H1 (cell line): ENCODE measurements around the gene ZFHX2. TPM values are rescaled to one million over a fixed set of nuclear protein-coding genes. Genes with fewer than 3 reads are reported as not detected.

Experiments
- CTCF ChIA-PET: fragments of 300-600 bp; sonication (Branson Sonifier 250); formaldehyde crosslinking; loops from one replicate; lab custom pipeline; 2021; ENCODE audit not compliant: partially characterized antibody; lab: Charles Lee
- POLR2A ChIA-PET: fragments of 300-600 bp; sonication (Branson Sonifier 250); formaldehyde crosslinking; loops from one replicate; lab custom pipeline; 2021; ENCODE audit warnings: inconsistent platforms; ENCODE audit not compliant: partially characterized antibody; lab: Charles Lee
- DNase-seq, 2 experiments: peaks; one replicate each; pipeline versions ENCODE4 v3.0.0 to v3.0.0-alpha.2; 2010 to 2022; ENCODE audit warnings: low spot score in 2 of 2, low read depth in 1 of 2, mixed read lengths in 1 of 2
- FAIRE-seq: peaks from 2 replicates; lab custom pipeline; 2011; peaks lifted over from hg19 to GRCh38; lab: Jason Lieb, UNC
- H2AFZ ChIP-seq: 2 replicates; pipeline ENCODE4 v1.8.1; 2012; ENCODE audit warnings: low read length, inconsistent platforms
- H2AK5ac ChIP-seq: 2 replicates; pipeline ENCODE4 v1.6.1; 2013; ENCODE audit warnings: low read depth, low read length
- H2BK120ac ChIP-seq: replicated peaks from 2 replicates; pipeline ENCODE3; 2013; ENCODE audit warnings: low read depth, low read length, inconsistent platforms
- H2BK12ac ChIP-seq: 2 replicates; pipeline ENCODE4 v1.6.1; 2013; ENCODE audit warnings: low read depth, low read length
- H2BK15ac ChIP-seq: 2 replicates; pipeline ENCODE4 v1.6.1; 2013; ENCODE audit warnings: low read length
- H2BK20ac ChIP-seq: 2 replicates; pipeline ENCODE4 v1.6.1; 2013; ENCODE audit warnings: low read length
- H2BK5ac ChIP-seq: 2 replicates; pipeline ENCODE4 v1.6.1; 2013; ENCODE audit warnings: low read depth, low read length
- H3K14ac ChIP-seq: 2 replicates; pipeline ENCODE4 v1.6.1; 2013; ENCODE audit warnings: inconsistent platforms; ENCODE audit not compliant: insufficient read length
- H3K18ac ChIP-seq: 2 replicates; pipeline ENCODE4 v1.6.1; 2013; ENCODE audit warnings: low read length; ENCODE audit errors: extremely low read depth
- H3K23ac ChIP-seq: 2 replicates; pipeline ENCODE4 v1.6.1; 2013; ENCODE audit warnings: inconsistent platforms; ENCODE audit not compliant: insufficient read length
- H3K23me2 ChIP-seq: 2 replicates; pipeline ENCODE4 v1.6.1; 2013; ENCODE audit warnings: low read depth, low read length
- H3K27ac ChIP-seq: 2 replicates; pipeline ENCODE4 v1.6.1; 2011; ENCODE audit warnings: low read depth, low read length, inconsistent platforms
- H3K27me3 ChIP-seq, 4 experiments: replicated peaks in 1 of 4; 1 replicate in 1 of 4; 2 replicates in 3 of 4; pipeline versions ENCODE4 v1.6.1 to v1.8.1; 2011 to 2013; ENCODE audit warnings: low read length in 3 of 4, mild to moderate bottlenecking in 3 of 4, inconsistent platforms in 2 of 4, mixed read lengths in 2 of 4, moderate library complexity in 1 of 4; ENCODE audit not compliant: control insufficient read depth in 3 of 4, insufficient read depth in 3 of 4; ENCODE audit errors: extremely low read depth in 1 of 4
- H3K36me3 ChIP-seq, 4 experiments: 2 replicates each; pipeline versions ENCODE4 v1.6.1 to v1.8.1; 2011 to 2013; ENCODE audit warnings: mild to moderate bottlenecking in 4 of 4, low read length in 3 of 4, moderate library complexity in 2 of 4, control low read depth in 1 of 4, inconsistent platforms in 1 of 4; ENCODE audit not compliant: insufficient read depth in 4 of 4, control insufficient read depth in 2 of 4
- H3K4ac ChIP-seq: replicated peaks from 2 replicates; pipeline ENCODE3; 2013; ENCODE audit warnings: low read length, low read depth, mixed read lengths, inconsistent platforms; ENCODE audit not compliant: insufficient read length
- H3K4me1 ChIP-seq, 4 experiments: replicated peaks in 1 of 4; 1 replicate in 1 of 4; 2 replicates in 3 of 4; pipeline versions ENCODE4 v1.6.1 to v1.8.1; 2011 to 2013; ENCODE audit warnings: low read length in 3 of 4, inconsistent platforms in 2 of 4, mixed read lengths in 1 of 4; ENCODE audit not compliant: insufficient read depth in 4 of 4, control insufficient read depth in 3 of 4
- H3K4me2 ChIP-seq, 2 experiments: 2 replicates each; pipeline versions ENCODE4 v1.6.1 to v1.8.1; 2011 to 2013; ENCODE audit warnings: low read depth in 2 of 2, low read length in 2 of 2, control low read depth in 1 of 2, inconsistent platforms in 1 of 2, mild to moderate bottlenecking in 1 of 2; ENCODE audit not compliant: insufficient read depth in 1 of 2
- H3K4me3 ChIP-seq, 4 experiments: fragments of 200-600, 300-600 bp in 1 of 4; sonication (generic), shearing (Covaris generic), sonication (Bioruptor Twin) in 1 of 4; 2 replicates each; pipeline versions ENCODE4 v1.5.1 to v1.8.1; 2011 to 2016; ENCODE audit warnings: low read length in 4 of 4, low read depth in 3 of 4, control low read depth in 2 of 4, inconsistent platforms in 2 of 4, mild to moderate bottlenecking in 2 of 4, mixed read lengths in 1 of 4, moderate library complexity in 1 of 4; ENCODE audit not compliant: insufficient read depth in 2 of 4; ENCODE audit errors: extremely low read depth in 1 of 4
- H3K56ac ChIP-seq: replicated peaks from 2 replicates; pipeline ENCODE3; 2013; ENCODE audit warnings: low read depth, mild to moderate bottlenecking, mixed read lengths, low read length, inconsistent platforms; ENCODE audit not compliant: insufficient read length
- H3K79me1 ChIP-seq: 2 replicates; pipeline ENCODE4 v1.6.1; 2013; ENCODE audit warnings: low read depth, low read length, control low read depth
- H3K79me2 ChIP-seq, 2 experiments: 2 replicates each; pipeline versions ENCODE4 v1.6.1 to v1.8.1; 2012 to 2013; ENCODE audit warnings: low read length in 2 of 2, mild to moderate bottlenecking in 2 of 2, inconsistent platforms in 1 of 2; ENCODE audit not compliant: insufficient read depth in 2 of 2, control insufficient read depth in 1 of 2
- H3K9ac ChIP-seq, 4 experiments: replicated peaks in 1 of 4; 1 replicate in 1 of 4; 2 replicates in 3 of 4; pipeline versions ENCODE4 v1.6.1 to v1.8.1; 2011 to 2013; ENCODE audit warnings: low read depth in 3 of 4, low read length in 3 of 4, control low read depth in 2 of 4, mild to moderate bottlenecking in 2 of 4, moderate library complexity in 2 of 4, inconsistent platforms in 1 of 4; ENCODE audit errors: extremely low read depth in 1 of 4
- H3K9me3 ChIP-seq, 2 experiments: 2 replicates each; pipeline versions ENCODE4 v1.6.1 to v1.8.1; 2012 to 2013; ENCODE audit warnings: mild to moderate bottlenecking in 2 of 2, moderate library complexity in 2 of 2, control low read depth in 1 of 2, inconsistent platforms in 1 of 2, low read depth in 1 of 2, low read length in 1 of 2, mixed read lengths in 1 of 2; ENCODE audit not compliant: insufficient read depth in 2 of 2
- H4K20me1 ChIP-seq, 2 experiments: replicated peaks in 1 of 2; 2 replicates each; pipeline versions ENCODE3 to v1.8.1; 2011 to 2013; ENCODE audit warnings: inconsistent platforms in 2 of 2, low read length in 2 of 2, mild to moderate bottlenecking in 1 of 2; ENCODE audit not compliant: insufficient read depth in 2 of 2, control insufficient read depth in 1 of 2
- H4K5ac ChIP-seq: 2 replicates; pipeline ENCODE4 v1.6.1; 2013; ENCODE audit warnings: low read length, low read depth, mixed read lengths, inconsistent platforms; ENCODE audit not compliant: insufficient read length
- H4K8ac ChIP-seq: 2 replicates; pipeline ENCODE4 v1.8.0; 2013; ENCODE audit warnings: mild to moderate bottlenecking, moderate library complexity, low read length, inconsistent platforms; ENCODE audit not compliant: insufficient read depth; ENCODE audit errors: extremely low read depth
- H4K91ac ChIP-seq: replicated peaks from 2 replicates; pipeline ENCODE3; 2013; ENCODE audit warnings: low read length, mixed read lengths, inconsistent platforms; ENCODE audit not compliant: insufficient read length
- BACH1 ChIP-seq: IDR thresholded peaks from 2 replicates; pipeline ENCODE4 v1.6.1; 2012; ENCODE audit warnings: low read length, improper control_type of control experiment
- CBX5 ChIP-seq: fragments of 300-800, 300-1000 bp; sonication (generic); IDR thresholded peaks from 2 replicates; pipeline ENCODE4 v1.7.1; 2016; ENCODE audit warnings: antibody characterized with exemption, low read length, low read depth
- CHD2 ChIP-seq: IDR thresholded peaks from 2 replicates; pipeline ENCODE4 v1.6.1; 2012; ENCODE audit warnings: low read length, improper control_type of control experiment
- KDM1A ChIP-seq: fragments of 200-600, 300-600 bp; sonication (generic); IDR thresholded peaks from 2 replicates; pipeline ENCODE4 v1.7.1; 2016; ENCODE audit warnings: mild to moderate bottlenecking, low read length, borderline replicate concordance
- NANOG ChIP-seq: IDR thresholded peaks from 2 replicates; pipeline ENCODE4 v1.6.1; 2011; ENCODE audit warnings: low read length, low read depth, mild to moderate bottlenecking, inconsistent platforms; ENCODE audit not compliant: insufficient read depth, poor library complexity, severe bottlenecking
- RNF2 ChIP-seq: fragments of 200-900, 300-1000 bp; sonication (generic); IDR thresholded peaks from 2 replicates; pipeline ENCODE4 v1.7.1; 2016; ENCODE audit warnings: borderline replicate concordance, low read depth, mild to moderate bottlenecking, antibody characterized with exemption, low read length; ENCODE audit not compliant: poor library complexity, severe bottlenecking; ENCODE audit errors: missing control alignments
- RXRA ChIP-seq: IDR thresholded peaks from 2 replicates; pipeline ENCODE4 v1.6.1; 2011; ENCODE audit warnings: low read depth, mild to moderate bottlenecking, low read length, moderate library complexity; ENCODE audit not compliant: insufficient read depth
- TAF7 ChIP-seq: optimal IDR thresholded peaks from 2 replicates; pipeline ENCODE3; 2011; ENCODE audit warnings: low read depth, mild to moderate bottlenecking, inconsistent platforms, low read length, moderate library complexity, borderline replicate concordance
- TCF12 ChIP-seq: IDR thresholded peaks from 2 replicates; pipeline ENCODE4 v1.6.1; 2011; ENCODE audit warnings: low read depth, mild to moderate bottlenecking, low read length
- USF2 ChIP-seq: IDR thresholded peaks from 2 replicates; pipeline ENCODE4 v1.6.1; 2011; ENCODE audit warnings: low read length, improper control_type of control experiment
- WGBS, 2 experiments: shearing (Covaris generic) in 1 of 2; methylation state at CpG; one replicate each; pipeline versions ENCODE4 v1.1.6 to v1.1.7; 2013 to 2015; ENCODE audit warnings: low lambda C conversion rate in 2 of 2, mixed read lengths in 2 of 2, inconsistent platforms in 1 of 2, low coverage in 1 of 2, missing lambda C conversion rate in 1 of 2; ENCODE audit not compliant: insufficient replicate concordance in 2 of 2, insufficient coverage in 1 of 2, insufficient read length in 1 of 2; ENCODE audit errors: extremely low coverage in 1 of 2, missing lambda C conversion rate in 1 of 2; 5-methylcytosine and 5-hydroxymethylcytosine counted together
- polyA plus RNA-seq, 7 experiments: library from polyadenylated mRNA; depleted of rRNA in 3 of 7; stranded (reverse) in 5 of 7; unstranded in 2 of 7; fragments of >200 nt in 5 of 7; fragments of 200-250 nt in 2 of 7; gene quantifications; 1 replicate in 5 of 7; 2 replicates in 1 of 7; 4 replicates in 1 of 7; pipeline versions ENCODE4 v1.2.1 to v1.2.3, GENCODE V29; 2011 to 2013; ENCODE audit warnings: missing spikeins in 2 of 7, mixed read lengths in 2 of 7
- total RNA-seq: library from RNA; stranded (reverse); fragmentation: NEBNext Ultra II Directional; extraction: Animal tissue kit (Norgen Biotek cat#: 25700); gene quantifications from 2 replicates; pipeline ENCODE4 v1.2.1, GENCODE V29; 2021

ZFHX2 gene
- total and polyA plus RNA-seq, 2 of the 8 experiments (the other 6 are each of a cell fraction or from before 2014, with no cell fraction given) = 2.7 to 27.0 TPM

- DNase-seq (no peak), FAIRE-seq (no peak)
- Histone ChIP-seq H2BK12ac (peak overlapping the region; percentile 86; the same call in 1 of the 2 replicates), H3K27ac (no peak overlapping the region), H3K23ac (no peak overlapping the region), H3K14ac (no peak overlapping the region), H3K4me2 (no peak overlapping the region), H3K4ac (no peak overlapping the region), H4K91ac (no peak overlapping the region), H4K5ac (no peak overlapping the region), H3K23me2 (no peaks in the 10 kb centered on the region), H2AFZ (no peak overlapping the region), H3K79me1 (no peaks in the 10 kb centered on the region), H4K8ac (no peak overlapping the region), H3K18ac (no peak overlapping the region), H3K4me1 (peaks cover 0 to 7% (median 4%) of the 10 kb centered on the region in 4 experiments; a peak in 4 of 7 replicates), H2BK20ac (no peak overlapping the region), H3K4me3 (no peak overlapping the region), H2AK5ac (no peak overlapping the region), H3K79me2 (no peaks in the 10 kb centered on the region), H3K36me3 (no peaks in the 10 kb centered on the region), H3K27me3 (peaks cover 0 to 4% (median 0%) of the 10 kb centered on the region in 4 experiments; a peak in 1 of 7 replicates), H3K9ac (no peak overlapping the region), H2BK120ac (no peak overlapping the region), H2BK5ac (0 out of 2 replicates have a peak overlapping the region, but pooled peaks have one; percentile 8), H3K9me3 (no peaks in the 10 kb centered on the region), H2BK15ac (peak overlapping the region; percentile 50; the same call in 1 of the 2 replicates), H3K56ac (no peak overlapping the region), H4K20me1 (no peaks in the 10 kb centered on the region)
- 95% methylated on average over 17 of the region's 25 CpGs; no CpG with 5 or more reads in 1 of the 2 experiments for whole genome bisulfite sequencing, 2 experiments
- ChIA-PET POLR2A (interaction anchor here (1.3 to 48.3 kb wide), 3 partner anchors 19 to 34 kb away, joined by 5 to 1523 read pairs (median 11); partner anchors contain the start of genes AP1G2, THTPA and ZFHX2), CTCF (interaction anchor here (0.6 to 70.5 kb wide), 6 partner anchors 10 to 318 kb away, joined by 4 to 2092 read pairs (median 8); partner anchors contain the start of genes AP1G2, NGDN, THTPA and ZFHX2)
- TF ChIP-seq NANOG = no peak
- TF ChIP-seq RXRA = no peak
- TF ChIP-seq TAF7 = no peak
- no peak for TF ChIP-seq KDM1A
- no peak for TF ChIP-seq CHD2
- no peak for TF ChIP-seq RNF2
- TF ChIP-seq BACH1 = no peak
- TF ChIP-seq CBX5 = no peak
- TF ChIP-seq TCF12 = no peak
- no peak for TF ChIP-seq USF2
These were observed 38.4 kb downstream of the ZFHX2 start for GRCh38 chr14:23513005-23513817.
